Peyer's patch (tissue), 4 donors: Measurements from ENCODE around the gene ATP2C1. TPM values are rescaled to one million over a fixed set of nuclear protein-coding genes. Genes with fewer than 3 reads are reported as not detected.

Experiments
- DNase-seq, 3 donors: peaks; one replicate each; pipeline ENCODE4 v3.0.0-alpha.2; 2017 to 2019
- H3K27ac ChIP-seq, 4 donors: fragments of 200-600 bp; sonication (generic); one replicate each; pipeline ENCODE4 v1.5.1; 2016 to 2019
- H3K27me3 ChIP-seq, 2 donors: fragments of 200-600 bp; sonication (generic); one replicate each; pipeline ENCODE4 v1.5.1; 2019
- H3K36me3 ChIP-seq, 3 donors: fragments of 200-600 bp; sonication (generic); one replicate each; pipeline ENCODE4 v1.5.1; 2016 to 2019
- H3K4me1 ChIP-seq, 4 donors: fragments of 200-600 bp; sonication (generic); one replicate each; pipeline ENCODE4 v1.5.1; 2016 to 2019
- H3K4me3 ChIP-seq, 4 donors: fragments of 200-600 bp; sonication (generic); 1 replicate in 3 of 4; 2 replicates in 1 of 4; pipeline ENCODE4 v1.5.1; 2016 to 2019; ENCODE audit warnings: mild to moderate bottlenecking in 1 of 4
- H3K9me3 ChIP-seq, 4 donors: fragments of 200-600 bp; sonication (generic); one replicate each; pipeline ENCODE4 v1.5.1; 2016 to 2019; ENCODE audit warnings: mild to moderate bottlenecking in 1 of 4
- CTCF ChIP-seq, 6 experiments: fragments of 450-650 bp in 4 of 6; fragments of 200-600 bp in 2 of 6; sonication (generic) in 1 of 6; IDR thresholded peaks; one replicate each; pipeline ENCODE4 v1.5.1; 2017 to 2019; ENCODE audit warnings: antibody characterized with exemption in 6 of 6, mild to moderate bottlenecking in 3 of 6, moderate library complexity in 1 of 6
- POLR2A ChIP-seq, 2 donors: fragments of 450-650 bp; IDR thresholded peaks; one replicate each; pipeline ENCODE4 v1.5.1; 2017; ENCODE audit warnings: antibody characterized with exemption in 2 of 2, mild to moderate bottlenecking in 2 of 2, moderate library complexity in 2 of 2
- total RNA-seq, 4 donors: library from RNA; depleted of rRNA; stranded (reverse); fragments of >200 nt; gene quantifications; one replicate each; pipeline ENCODE4 v1.1.0, GENCODE V29; 2016

ATP2C1 gene
- total RNA-seq, 4 donors from 2014 or later: 32.2 to 49.5 (median 40.8) TPM

- H3K27me3 ChIP-seq: no peaks in the 10 kb centered on the region
- no peak overlapping the region for H3K27ac ChIP-seq
- peaks cover 0 to 14% (median 0%) of the 10 kb centered on the region in 4 donors for H3K4me1 ChIP-seq
- TF ChIP-seq CTCF (IDR thresholded peaks at IDR 0.05): no peak
- TF ChIP-seq POLR2A (IDR thresholded peaks at IDR 0.05): no peak
- no peaks in the 10 kb centered on the region for H3K36me3 ChIP-seq
- H3K4me3 ChIP-seq: no peak overlapping the region
- H3K9me3 ChIP-seq: no peaks in the 10 kb centered on the region
- no peak for DNase-seq
Measured at GRCh38 chr3:130900959-130901358, 7.1 kb downstream of the ATP2C1 start.

GRCh38 chr3:130901463-130902204 is 7.8 kb downstream of the ATP2C1 start:
- no peak for DNase-seq
- no peak for TF ChIP-seq CTCF (IDR thresholded peaks at IDR 0.05)
- no peak for TF ChIP-seq POLR2A (IDR thresholded peaks at IDR 0.05)
- H3K4me1 ChIP-seq: peaks cover 0 to 14% (median 0%) of the 10 kb centered on the region in 4 donors
- H3K27me3 ChIP-seq: no peaks in the 10 kb centered on the region
- H3K4me3 ChIP-seq: no peak overlapping the region
- H3K36me3 ChIP-seq: no peaks in the 10 kb centered on the region
- no peaks in the 10 kb centered on the region for H3K9me3 ChIP-seq
- no peak overlapping the region for H3K27ac ChIP-seq

GRCh38 chr3:130903412-130903908 is 9.6 kb downstream of the ATP2C1 start:
- H3K4me1 ChIP-seq: peaks cover 0 to 14% (median 0%) of the 10 kb centered on the region in 4 donors
- no peaks in the 10 kb centered on the region for H3K9me3 ChIP-seq
- H3K27ac ChIP-seq: no peak overlapping the region
- no peaks in the 10 kb centered on the region for H3K27me3 ChIP-seq
- H3K36me3 ChIP-seq: no peaks in the 10 kb centered on the region
- TF ChIP-seq CTCF (IDR thresholded peaks at IDR 0.05): no peak
- no peak for TF ChIP-seq POLR2A (IDR thresholded peaks at IDR 0.05)
- DNase-seq: no peak
- no peak overlapping the region for H3K4me3 ChIP-seq

GRCh38 chr3:130904491-130904890 is 10.6 kb downstream of the ATP2C1 start:
- Histone ChIP-seq H3K27me3 (no peaks in the 10 kb centered on the region), H3K4me1 (peaks cover 0 to 14% (median 0%) of the 10 kb centered on the region in 4 donors), H3K4me3 (no peak overlapping the region), H3K9me3 (no peaks in the 10 kb centered on the region), H3K27ac (no peak overlapping the region), H3K36me3 (no peaks in the 10 kb centered on the region)
- no peak for DNase-seq
- TF ChIP-seq CTCF (IDR thresholded peaks at IDR 0.05) (no peak), POLR2A (IDR thresholded peaks at IDR 0.05) (no peak)

- Histone ChIP-seq H3K27me3 (no peaks in the 10 kb centered on the region), H3K27ac (no peak overlapping the region), H3K36me3 (no peaks in the 10 kb centered on the region), H3K4me1 (peaks cover 0 to 13% (median 0%) of the 10 kb centered on the region in 4 donors), H3K9me3 (no peaks in the 10 kb centered on the region), H3K4me3 (no peak overlapping the region)
- TF ChIP-seq POLR2A (IDR thresholded peaks at IDR 0.05) (no peak), CTCF (IDR thresholded peaks at IDR 0.05) (no peak)
- DNase-seq: no peak
Measured at GRCh38 chr3:130905551-130905950, 11.7 kb downstream of the ATP2C1 start.
